Astrocyte (in vitro differentiated cells and primary cell): ENCODE measurements around the gene AMPD3. TPM values are rescaled to one million over a fixed set of nuclear protein-coding genes. Genes with fewer than 3 reads are reported as not detected.

ENCODE experiments used
- DNase-seq: peaks from one replicate; pipeline ENCODE4 v3.0.0-alpha.2; 2010; ENCODE audit warnings: low read depth
- FAIRE-seq: peaks from 2 replicates; lab custom pipeline; 2011; peaks lifted over from hg19 to GRCh38; lab: Jason Lieb, UNC
- H2AFZ ChIP-seq: 2 replicates; pipeline ENCODE4 v1.6.0; 2012; ENCODE audit warnings: low read depth, low read length, inconsistent platforms
- H3K27ac ChIP-seq: 2 replicates; pipeline ENCODE4 v1.5.1; 2011; ENCODE audit warnings: low read depth, low read length, inconsistent platforms
- H3K27me3 ChIP-seq: 2 replicates; pipeline ENCODE4 v1.6.0; 2011; ENCODE audit warnings: low read length, inconsistent platforms; ENCODE audit not compliant: insufficient read depth
- H3K36me3 ChIP-seq: 2 replicates; pipeline ENCODE4 v1.5.1; 2011; ENCODE audit warnings: low read length, inconsistent platforms; ENCODE audit not compliant: insufficient read depth
- H3K4me1 ChIP-seq: 2 replicates; pipeline ENCODE4 v1.5.1; 2011; ENCODE audit warnings: low read length, inconsistent platforms; ENCODE audit not compliant: insufficient read depth
- H3K4me2 ChIP-seq: 2 replicates; pipeline ENCODE4 v1.6.0; 2012; ENCODE audit warnings: low read length, inconsistent platforms
- H3K4me3 ChIP-seq: 2 replicates; pipeline ENCODE4 v1.5.1; 2011; ENCODE audit warnings: low read depth, mild to moderate bottlenecking, low read length, inconsistent platforms; ENCODE audit not compliant: insufficient read depth
- H3K79me2 ChIP-seq: 2 replicates; pipeline ENCODE4 v1.6.0; 2012; ENCODE audit warnings: mild to moderate bottlenecking, low read length, inconsistent platforms; ENCODE audit not compliant: insufficient read depth
- H3K9ac ChIP-seq: 2 replicates; pipeline ENCODE4 v1.6.0; 2012; ENCODE audit warnings: mild to moderate bottlenecking, low read length, inconsistent platforms
- H3K9me3 ChIP-seq: 2 replicates; pipeline ENCODE4 v1.5.1; 2012; ENCODE audit warnings: low read depth, mild to moderate bottlenecking, low read length, inconsistent platforms; ENCODE audit not compliant: insufficient read depth
- H4K20me1 ChIP-seq: 2 replicates; pipeline ENCODE4 v1.6.0; 2012; ENCODE audit warnings: low read length, inconsistent platforms; ENCODE audit not compliant: insufficient read depth
- H3K27ac Mint-ChIP-seq: one replicate; pipeline ENCODE4 v1.8.0; 2021; ENCODE audit warnings: mild to moderate bottlenecking, mixed read lengths; ENCODE audit not compliant: unreplicated experiment
- H3K27me3 Mint-ChIP-seq: one replicate; pipeline ENCODE4 v1.8.0; 2021; ENCODE audit warnings: low read depth, mixed read lengths; ENCODE audit not compliant: unreplicated experiment
- H3K36me3 Mint-ChIP-seq: one replicate; pipeline ENCODE4 v1.8.0; 2021; ENCODE audit warnings: low read depth, mixed read lengths; ENCODE audit not compliant: unreplicated experiment
- H3K4me1 Mint-ChIP-seq: one replicate; pipeline ENCODE4 v1.8.0; 2021; ENCODE audit warnings: low read depth, mixed read lengths; ENCODE audit not compliant: unreplicated experiment
- H3K4me3 Mint-ChIP-seq: one replicate; pipeline ENCODE4 v1.8.0; 2021; ENCODE audit warnings: mild to moderate bottlenecking, moderate library complexity, mixed read lengths; ENCODE audit not compliant: unreplicated experiment
- H3K9me3 Mint-ChIP-seq: one replicate; pipeline ENCODE4 v1.8.0; 2021; ENCODE audit warnings: mild to moderate bottlenecking, mixed read lengths; ENCODE audit not compliant: unreplicated experiment
- CTCF ChIP-seq: IDR thresholded peaks from 2 replicates; pipeline ENCODE4 v1.5.1; 2011; ENCODE audit warnings: low read depth, mild to moderate bottlenecking, inconsistent platforms, low read length, moderate library complexity; ENCODE audit not compliant: insufficient read depth
- EZH2 ChIP-seq: IDR thresholded peaks from 2 replicates; pipeline ENCODE4 v1.6.1; 2012; ENCODE audit warnings: mild to moderate bottlenecking, low read length, inconsistent platforms; ENCODE audit not compliant: insufficient read depth
- total RNA-seq: library from RNA; stranded (reverse); gene quantifications from 2 replicates; pipeline ENCODE4 v1.2.1, GENCODE V29; 2021

Gene AMPD3
- total RNA-seq, 1 donor from 2014 or later, result 5.6 TPM

- H3K4me1 ChIP-seq, result peaks cover 6% of the 10 kb centered on the region
- Mint-ChIP-seq H3K27ac (no peak overlapping the region), H3K4me3 (no peak overlapping the region), H3K36me3 (no peaks in the 10 kb centered on the region), H3K9me3 (no peaks in the 10 kb centered on the region), H3K27me3 (no peaks in the 10 kb centered on the region), H3K4me1 (peaks cover 6% of the 10 kb centered on the region)
- no peak overlapping the region for H2AFZ ChIP-seq
- no peaks in the 10 kb centered on the region for H4K20me1 ChIP-seq
- H3K27me3 ChIP-seq, result no peaks in the 10 kb centered on the region
- DNase-seq (no peak), FAIRE-seq (no peak)
- no peak overlapping the region for H3K27ac ChIP-seq
- no peak for TF ChIP-seq EZH2
- TF ChIP-seq CTCF, result no peak
- H3K4me2 ChIP-seq, result no peak overlapping the region
- no peak overlapping the region for H3K4me3 ChIP-seq
- H3K9me3 ChIP-seq, result no peaks in the 10 kb centered on the region
- no peak overlapping the region for H3K9ac ChIP-seq
- peaks cover 21% of the 10 kb centered on the region for H3K79me2 ChIP-seq
- no peaks in the 10 kb centered on the region for H3K36me3 ChIP-seq
These were observed 87.7 kb downstream of the AMPD3 start for GRCh38 chr11:10542776-10543175.

DNA sequence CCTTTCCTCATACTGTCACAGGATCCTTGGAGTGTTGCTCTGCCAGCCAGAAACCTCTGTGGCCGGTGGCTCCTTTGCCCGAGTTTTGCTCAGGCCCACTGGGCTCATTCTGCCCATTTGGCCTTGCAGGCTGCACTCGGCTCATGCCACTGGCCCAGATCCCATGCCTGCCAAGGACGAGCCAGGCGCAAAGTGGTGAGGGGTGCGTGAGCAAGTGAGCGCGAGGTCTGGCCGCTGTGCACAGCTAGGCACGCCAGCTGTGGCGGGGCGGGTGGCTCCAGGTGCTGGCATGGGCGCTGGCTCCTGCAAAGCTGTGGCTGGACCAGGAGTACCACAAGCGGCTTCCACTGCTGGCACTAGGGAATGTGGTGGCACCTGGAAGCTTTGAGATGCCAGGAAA lies 88.7 kb downstream of the AMPD3 start:
- Mint-ChIP-seq H3K27ac (no peak overlapping the region), H3K4me1 (peaks cover 6% of the 10 kb centered on the region), H3K36me3 (no peaks in the 10 kb centered on the region), H3K27me3 (peaks cover 4% of the 10 kb centered on the region), H3K9me3 (no peaks in the 10 kb centered on the region), H3K4me3 (no peak overlapping the region)
- no peaks in the 10 kb centered on the region for H3K27me3 ChIP-seq
- H3K27ac ChIP-seq, result no peak overlapping the region
- peaks cover 6% of the 10 kb centered on the region for H3K4me1 ChIP-seq
- H3K9me3 ChIP-seq, result no peaks in the 10 kb centered on the region
- H3K36me3 ChIP-seq, result no peaks in the 10 kb centered on the region
- no peak overlapping the region for H3K9ac ChIP-seq
- FAIRE-seq (no peak), DNase-seq (no peak)
- TF ChIP-seq CTCF (no peak), EZH2 (no peak)
- no peak overlapping the region for H3K4me3 ChIP-seq
- no peak overlapping the region for H3K4me2 ChIP-seq
- H3K79me2 ChIP-seq, result peaks cover 12% of the 10 kb centered on the region
- no peak overlapping the region for H2AFZ ChIP-seq
- no peaks in the 10 kb centered on the region for H4K20me1 ChIP-seq

DNA sequence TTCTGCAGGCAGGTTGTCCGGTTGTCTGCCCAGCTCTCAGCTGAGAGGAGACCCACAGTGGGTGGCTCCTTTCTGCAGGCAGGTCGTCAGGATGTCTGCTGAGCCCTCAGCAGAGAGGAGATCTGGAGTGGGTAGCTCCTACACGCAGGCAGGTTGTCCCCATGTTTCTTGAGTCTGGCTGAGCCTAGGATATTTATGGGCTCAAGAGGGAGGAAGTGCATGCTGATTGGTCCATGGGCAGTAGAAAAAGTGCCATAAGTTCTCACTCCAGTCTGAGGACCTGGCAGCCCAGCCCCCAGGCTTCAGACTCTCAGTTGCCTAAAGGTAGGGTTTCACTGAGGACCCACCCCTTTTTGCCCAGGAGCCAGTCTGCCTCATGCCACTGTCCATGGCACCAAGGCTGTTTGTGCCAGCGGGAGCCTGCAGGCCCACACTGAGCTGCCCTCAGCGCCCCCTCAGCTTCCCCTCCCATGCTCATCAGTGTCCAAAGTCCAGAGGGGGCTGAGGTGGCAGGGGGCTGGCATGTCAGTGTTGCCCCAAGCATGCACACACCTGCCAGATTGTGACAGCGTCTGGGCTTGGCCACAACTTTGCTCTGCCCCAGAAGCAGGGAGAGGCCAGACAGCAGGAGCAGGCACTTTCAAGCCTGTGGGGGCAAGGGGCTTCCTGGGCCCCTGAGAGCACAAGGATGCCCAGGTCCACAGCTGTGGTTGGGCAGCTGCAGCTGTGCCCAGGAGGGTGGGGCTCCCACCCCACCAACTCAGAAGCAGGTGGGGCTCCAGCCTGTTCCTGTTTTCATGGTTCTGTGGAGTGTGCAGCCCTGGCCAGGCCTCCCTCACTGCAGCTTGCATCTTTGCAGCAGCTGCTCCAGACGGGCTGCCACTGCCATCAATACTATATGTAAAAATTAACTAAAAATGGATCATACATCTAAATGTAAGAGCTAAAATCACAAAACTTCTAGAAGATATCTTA lies 89.7 kb downstream of the AMPD3 start:
- DNase-seq (no peak), FAIRE-seq (no peak)
- H3K79me2 ChIP-seq, result peaks cover 8% of the 10 kb centered on the region
- H3K9me3 Mint-ChIP-seq, result no peaks in the 10 kb centered on the region
- H3K9me3 ChIP-seq, result no peaks in the 10 kb centered on the region
- H3K27me3 ChIP-seq, result no peaks in the 10 kb centered on the region
- H3K4me2 ChIP-seq, result no peak overlapping the region
- peaks cover 4% of the 10 kb centered on the region for H3K27me3 Mint-ChIP-seq
- TF ChIP-seq EZH2 (no peak), CTCF (no peak)
- H4K20me1 ChIP-seq, result no peaks in the 10 kb centered on the region
- no peaks in the 10 kb centered on the region for H3K36me3 ChIP-seq
- H3K27ac Mint-ChIP-seq, result no peak overlapping the region
- H2AFZ ChIP-seq, result no peak overlapping the region
- no peak overlapping the region for H3K27ac ChIP-seq
- no peak overlapping the region for H3K4me3 Mint-ChIP-seq
- H3K4me3 ChIP-seq, result no peak overlapping the region
- H3K4me1 Mint-ChIP-seq, result peaks cover 4% of the 10 kb centered on the region
- H3K9ac ChIP-seq, result no peak overlapping the region
- H3K36me3 Mint-ChIP-seq, result no peaks in the 10 kb centered on the region
- peaks cover 5% of the 10 kb centered on the region for H3K4me1 ChIP-seq
